Activated T-helper 1 cell treated with Interleukin-2 at 50 U/mL for 16 hours (primary cell): ENCODE results near the gene BUD13.
"Not testable (repeated sequence)": the region's sequence is repeated elsewhere in the genome, so short reads cannot be mapped to it uniquely, and the experiment has no call there.

ENCODE experiments used
- DNase-seq: peaks from one replicate; pipeline ENCODE4 v3.0.0-alpha.2; 2020; ENCODE audit warnings: low read depth

Gene BUD13

GRCh38 chr11:116772443-116773202 is at the start of gene BUD13:
Gene BUD13 (minus strand): TSS chr11:116772987. CDS start chr11:116772964, 23 bp downstream.
- peak; percentile 91 for DNase-seq

- DNase-seq, result no peak
Observed at GRCh38 chr11:116822575-116822974, 49.8 kb upstream of the BUD13 start.

DNA sequence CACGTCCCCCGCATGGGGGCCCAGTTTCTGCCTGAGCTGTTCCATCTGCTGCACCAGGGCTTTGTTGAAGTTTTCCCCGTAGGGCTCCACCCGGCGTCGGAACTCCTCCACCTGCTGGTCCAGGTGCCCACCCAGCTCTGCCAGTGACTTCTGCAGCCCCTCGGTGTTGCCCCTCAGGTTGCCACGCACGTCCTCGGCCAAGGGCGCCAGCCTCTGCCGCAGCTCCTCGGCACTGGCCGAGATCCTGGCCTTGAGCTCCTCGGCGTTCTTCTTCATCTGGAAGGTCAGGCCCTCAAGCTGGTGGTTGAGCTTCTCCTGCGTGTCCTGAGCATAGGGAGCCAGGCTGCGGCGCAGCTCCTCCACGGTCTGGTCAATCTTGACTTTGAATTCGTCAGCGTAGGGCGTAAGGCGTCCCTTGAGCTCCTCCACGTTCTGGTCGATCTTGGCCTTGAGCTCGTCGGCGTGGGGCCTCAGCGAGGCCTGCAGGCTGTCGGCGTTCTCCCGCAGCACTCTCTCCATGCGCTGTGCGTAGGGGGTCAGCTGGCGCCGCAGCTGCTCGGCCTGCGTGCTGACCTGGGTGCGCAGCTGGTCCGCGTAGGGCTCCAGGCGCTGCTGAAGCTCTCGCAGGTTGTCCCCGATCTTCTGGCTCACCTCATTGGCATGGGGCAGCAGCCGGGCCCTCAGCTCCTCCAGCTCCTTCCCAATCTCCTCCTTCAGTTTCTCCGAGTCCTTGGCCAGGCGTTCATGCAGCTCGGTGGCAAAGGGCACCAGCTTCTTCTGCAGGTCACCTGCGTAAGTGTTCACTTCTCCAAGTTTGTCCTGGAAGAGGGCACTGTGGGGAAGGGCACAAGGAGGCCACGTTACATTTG is 48.5 kb upstream of the BUD13 start:
- no peak for DNase-seq

- no peak for DNase-seq
Observed at GRCh38 chr11:116819049-116819448, 46.3 kb upstream of the BUD13 start.

- DNase-seq, result no peak
Observed at GRCh38 chr11:116814502-116814901, 41.7 kb upstream of the BUD13 start.

DNA sequence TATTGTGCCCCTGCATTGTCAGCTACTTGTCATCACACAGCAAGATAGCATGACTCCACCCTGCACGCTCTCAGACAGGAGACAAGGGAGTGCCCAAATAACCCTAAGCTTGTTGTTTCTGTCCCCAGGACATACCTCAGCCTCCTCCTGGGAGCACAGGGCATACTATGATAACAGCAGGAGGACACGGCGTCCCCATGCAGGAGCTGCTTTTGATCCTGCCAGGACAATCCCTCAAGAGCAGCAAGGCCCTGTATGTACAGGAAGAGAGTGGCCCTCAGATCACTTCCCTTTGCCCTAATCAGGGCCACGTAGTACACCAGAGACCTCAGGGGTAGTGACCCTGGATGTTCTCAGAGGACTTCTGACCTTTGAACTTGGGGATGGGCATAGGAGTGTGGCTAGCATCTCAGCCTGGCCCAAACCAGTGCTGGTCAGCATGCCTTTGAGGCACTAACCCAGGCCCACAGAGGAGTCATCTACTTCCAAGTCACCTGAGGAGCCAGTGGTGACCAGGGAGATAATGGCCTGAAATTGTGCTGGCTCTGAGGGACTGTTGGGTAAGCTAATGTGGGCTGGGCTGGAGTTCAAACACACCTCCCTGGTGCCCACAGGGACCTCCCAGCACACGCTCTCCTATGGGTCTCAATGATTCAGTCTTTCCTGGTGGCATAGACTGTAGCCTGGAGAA is 41.1 kb upstream of the BUD13 start:
- DNase-seq, result no peak

- no peak for DNase-seq
Observed at GRCh38 chr11:116813170-116813569, 40.4 kb upstream of the BUD13 start.

DNA sequence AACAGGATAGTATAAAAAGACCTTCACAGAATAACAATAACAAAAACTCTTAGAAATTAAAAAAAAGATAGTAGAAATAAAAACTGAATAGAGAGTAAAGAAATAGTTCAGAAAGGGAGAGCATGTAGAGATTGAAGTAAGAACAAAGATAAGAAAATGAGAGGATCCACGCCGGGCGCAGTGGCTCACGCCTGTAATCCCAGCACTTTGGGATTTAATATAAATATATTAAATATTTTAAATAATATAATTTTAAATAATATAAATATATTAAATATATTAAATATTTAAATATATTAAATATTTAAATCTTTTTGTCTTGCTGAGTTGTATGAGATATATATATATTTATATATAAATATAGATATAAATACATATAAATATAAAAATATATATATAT is 39.3 kb upstream of the BUD13 start:
- DNase-seq, result no peak

DNA sequence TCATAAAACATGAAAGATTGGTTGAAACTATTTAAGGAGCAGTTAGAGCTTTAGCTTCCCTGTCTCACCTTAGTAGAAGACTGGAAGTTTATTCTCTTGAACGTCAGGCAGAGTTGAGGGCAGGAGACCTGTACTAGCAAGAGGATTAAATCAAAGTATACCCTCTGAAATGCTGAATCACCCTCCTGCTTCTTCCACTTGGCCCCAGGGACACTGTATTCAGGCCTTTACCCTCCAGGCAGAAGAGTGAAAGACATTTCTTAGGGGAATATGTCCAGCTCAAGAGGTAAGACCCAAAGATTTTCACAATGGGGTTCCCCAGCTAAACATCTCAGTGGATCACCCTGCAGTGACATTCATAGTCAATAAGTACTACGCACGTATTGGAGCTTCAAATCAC is 38.4 kb upstream of the BUD13 start:
- DNase-seq, result no peak

GRCh38 chr11:116808262-116809175 is 35.7 kb upstream of the BUD13 start:
- DNase-seq, result no peak

- no peak for DNase-seq
Observed at GRCh38 chr11:116807601-116808261, 34.9 kb upstream of the BUD13 start.

DNA sequence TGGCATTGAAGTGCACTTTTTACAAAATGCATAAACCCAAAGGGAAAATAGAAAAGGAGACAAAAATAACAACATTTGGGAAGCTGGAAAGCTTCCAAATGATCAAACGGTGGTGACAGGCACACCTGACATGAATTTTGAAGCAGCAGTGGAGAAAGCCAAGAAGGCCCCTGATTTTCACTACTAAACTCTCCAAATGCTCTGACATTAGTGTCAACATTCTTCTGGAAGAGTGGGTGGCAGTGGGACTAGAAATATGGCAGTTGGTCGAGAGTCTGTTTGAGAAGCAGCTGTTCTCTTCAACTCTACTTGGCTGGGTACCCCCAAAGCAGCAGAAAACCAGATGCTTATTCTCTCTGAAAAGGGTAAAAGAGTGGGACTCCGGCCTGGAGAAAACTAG is 31.2 kb upstream of the BUD13 start:
- DNase-seq, result no peak

- not testable (repeated sequence) for DNase-seq
Observed at GRCh38 chr11:116801662-116802061, 28.9 kb upstream of the BUD13 start.

DNA sequence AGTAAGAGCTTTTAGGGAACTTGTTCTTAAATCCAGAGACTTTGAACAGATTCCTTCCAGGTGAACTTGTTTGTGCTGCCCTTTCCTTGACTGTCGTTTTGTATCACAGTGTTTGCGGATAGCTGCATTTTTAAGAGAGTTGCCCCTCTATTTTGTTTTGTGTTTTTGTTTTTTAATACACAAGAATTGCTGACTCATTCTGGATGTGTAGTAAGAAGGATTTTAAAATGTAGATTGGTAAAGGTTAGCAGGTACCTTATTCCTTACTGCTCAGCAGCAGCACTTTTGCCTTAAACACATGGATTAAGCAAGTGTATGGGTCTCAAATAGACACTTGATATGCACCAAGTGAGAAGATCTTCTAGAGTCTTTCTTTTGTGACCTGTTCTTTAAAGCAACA is 27.8 kb upstream of the BUD13 start:
- DNase-seq, result no peak

GRCh38 chr11:116798368-116798767 is 25.6 kb upstream of the BUD13 start:
- no peak for DNase-seq

- no peak for DNase-seq
Observed at GRCh38 chr11:116797816-116798215, 25.0 kb upstream of the BUD13 start.

GRCh38 chr11:116796548-116796947 is 23.8 kb upstream of the BUD13 start:
- DNase-seq, result no peak

DNA sequence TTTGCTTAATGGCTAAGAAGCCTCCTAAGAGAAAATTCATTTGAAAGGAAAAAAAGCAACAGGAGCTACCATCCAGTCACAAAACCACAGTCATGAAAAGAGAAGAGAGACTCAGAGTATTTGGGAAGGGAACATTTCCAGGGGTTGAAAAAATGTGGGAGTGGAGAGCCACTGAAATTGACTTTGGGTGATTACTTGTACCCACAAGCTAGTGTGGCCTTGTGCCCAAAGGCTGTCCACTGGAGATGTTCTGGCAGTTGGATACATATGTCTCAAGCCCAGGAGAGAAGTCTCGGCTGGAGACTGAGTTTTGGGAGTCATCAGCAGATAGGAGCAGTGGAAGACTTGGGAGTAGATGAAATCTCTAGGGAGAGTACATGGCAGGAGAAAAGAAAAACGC is 22.1 kb upstream of the BUD13 start:
- DNase-seq, result no peak

GRCh38 chr11:116793772-116794097 is 20.9 kb upstream of the BUD13 start:
- DNase-seq, result no peak

GRCh38 chr11:116792869-116793771 is 20.3 kb upstream of the BUD13 start:
- DNase-seq, result no peak
